ENCODE measurements around the gene GNG14. TPM values are rescaled to one million over a fixed set of nuclear protein-coding genes. Genes with fewer than 3 reads are reported as not detected.

GNG14 gene
- not detected in 2 replicates for total RNA-seq

GRCh38 chr19:12687496-12688196 lies at the start of gene GNG14:
GNG14 (plus strand) TSS chr19:12687998; CDS start chr19:12688049, 51 bp downstream.

DNA sequence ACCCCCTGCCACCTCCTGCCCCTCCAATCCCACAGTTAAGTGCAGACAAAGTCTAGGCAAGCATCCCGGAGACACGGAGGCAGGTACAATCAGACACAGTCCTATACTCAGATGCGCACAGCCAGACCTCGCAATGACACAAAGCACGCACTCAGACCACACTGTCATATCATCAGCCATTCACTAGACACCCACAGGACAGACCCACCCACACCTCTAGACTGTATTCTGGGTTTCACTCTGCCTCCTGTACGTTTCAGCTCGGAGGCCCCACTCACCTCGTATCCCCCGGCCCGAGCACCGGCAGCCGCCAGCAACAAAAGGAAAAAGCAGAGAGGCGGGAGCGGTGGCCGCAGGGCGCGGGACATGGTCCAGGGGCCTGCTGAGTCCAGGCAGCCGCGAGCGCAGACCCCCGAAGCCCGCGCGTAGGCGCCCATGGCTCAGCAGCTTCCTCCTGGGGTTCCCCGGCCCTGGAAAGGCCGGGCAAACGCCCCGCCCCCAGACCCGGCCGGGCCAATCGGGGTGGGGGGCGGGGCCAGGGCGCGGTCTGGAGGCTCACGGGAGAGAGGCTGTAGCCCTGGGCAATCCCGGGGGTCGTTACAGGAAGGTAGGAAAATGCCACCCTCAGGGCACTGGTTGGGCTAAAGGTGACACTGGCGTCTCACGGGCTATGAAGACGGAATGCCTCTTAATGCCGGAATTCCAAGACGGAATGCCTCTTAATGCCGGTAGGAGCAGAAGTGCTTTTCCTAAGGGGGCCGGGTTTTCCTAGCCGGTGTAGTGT lies 21.3 kb upstream of the GNG14 start, which contains the start of the genes MAN2B1 and WDR83:
TSS of gene MAN2B1 (minus strand) at position 478 of the 784 bp plus-strand sequence. CDS start at position 437, 41 bp downstream.
TSS of gene WDR83 (plus strand) at position 543 of the 784 bp plus-strand sequence. CDS start 2,984 bp downstream, outside the sequence.

GRCh38 chr19:12681074-12681987 lies 6.5 kb upstream of the GNG14 start, which contains the start of gene DHPS:
DHPS (minus strand) TSS chr19:12681880; CDS start chr19:12681766, 114 bp downstream.

GRCh38 chr19:12696366-12697335 lies 8.9 kb downstream of the GNG14 start, which contains the start of gene FBXW9:
FBXW9 (minus strand) TSS chr19:12696631; CDS start chr19:12696581, 50 bp downstream.

DNA sequence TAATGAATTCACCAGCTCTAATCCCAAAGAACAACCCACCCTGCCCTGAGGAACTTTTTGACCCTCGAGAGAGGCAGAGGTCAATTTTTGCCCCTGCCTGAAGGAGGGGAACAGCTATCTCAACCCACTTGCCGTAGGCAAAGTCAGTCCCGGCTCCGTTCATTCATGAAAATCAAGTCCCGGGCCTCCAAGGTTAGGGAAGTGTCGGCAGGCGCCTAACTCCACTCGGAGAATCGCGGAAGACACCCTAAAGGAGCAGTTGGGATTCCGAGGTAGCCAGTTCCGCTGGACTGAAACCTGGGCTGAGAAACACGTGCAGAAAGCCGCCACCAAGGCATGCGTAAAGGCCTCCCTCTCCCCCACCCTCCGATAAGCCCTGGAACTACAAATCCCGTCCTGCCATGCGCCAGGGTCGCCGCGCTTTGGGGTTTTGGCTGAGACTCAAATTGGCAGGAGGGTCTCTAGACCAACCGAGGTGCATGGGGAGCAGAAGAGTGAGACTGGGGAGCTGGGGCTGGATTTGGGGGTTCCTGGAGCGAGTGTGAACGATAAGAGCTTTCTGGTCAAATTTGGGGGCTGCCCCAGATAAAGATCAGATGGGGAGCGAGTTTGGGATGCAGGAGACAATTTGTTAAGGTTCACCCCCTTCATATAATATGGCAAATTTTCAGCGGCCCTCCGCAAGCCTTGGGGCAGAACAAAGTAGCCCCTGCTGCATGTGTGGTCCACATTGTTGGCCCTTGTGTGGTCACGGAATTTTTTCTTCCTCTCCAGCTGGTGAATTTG lies 36.0 kb downstream of the GNG14 start, which contains the start of gene TNPO2:
TSS of gene TNPO2 (minus strand) at position 292 of the 786 bp plus-strand sequence. CDS start 2,955 bp downstream, outside the sequence.

GRCh38 chr19:12736995-12737834 lies 49.4 kb downstream of the GNG14 start, which contains the start of gene GET3:
GET3 (plus strand) TSS chr19:12737497; CDS start chr19:12737506, 9 bp downstream.

Other genes starting within 250 kb of the GNG14 start
- 1.8 and 3.8 TPM in 2 replicates for gene ZNF443, start 247.0 kb upstream of the GNG14 start, total RNA-seq
- gene ZNF709, start 203.2 kb upstream of the GNG14 start, total RNA-seq = 2.9 and 4.8 TPM in 2 replicates
- 7.5 and 8.9 TPM in 2 replicates for gene ZNF564, start 136.5 kb upstream of the GNG14 start, total RNA-seq
- 11.6 and 12.3 TPM in 2 replicates for gene ZNF490, start 77.2 kb upstream of the GNG14 start, total RNA-seq
- 14.0 and 16.8 TPM in 2 replicates for gene ZNF791, start 77.1 kb upstream of the GNG14 start, total RNA-seq
- 41.3 and 47.9 TPM in 2 replicates for gene MAN2B1, start 21.3 kb upstream of the GNG14 start, total RNA-seq
- 10.2 and 10.7 TPM in 2 replicates for gene WDR83, start 21.2 kb upstream of the GNG14 start, total RNA-seq
- gene DHPS, start 6.1 kb upstream of the GNG14 start, total RNA-seq = 43.8 and 51.4 TPM in 2 replicates
- gene FBXW9, start 8.6 kb downstream of the GNG14 start, total RNA-seq = 4.6 and 4.8 TPM in 2 replicates
- gene TNPO2, start 35.9 kb downstream of the GNG14 start, total RNA-seq = 35.6 and 65.1 TPM in 2 replicates
- gene TRIR, start 46.7 kb downstream of the GNG14 start, total RNA-seq = 82.2 and 89.1 TPM in 2 replicates
- 51.1 and 61.2 TPM in 2 replicates for gene GET3, start 49.5 kb downstream of the GNG14 start, total RNA-seq
- gene BEST2, start 63.8 kb downstream of the GNG14 start, total RNA-seq = not detected in 2 replicates
- gene HOOK2, start 87.6 kb downstream of the GNG14 start, total RNA-seq = 12.5 and 19.4 TPM in 2 replicates
- 60.2 and 68.0 TPM in 2 replicates for gene JUNB, start 103.5 kb downstream of the GNG14 start, total RNA-seq
- gene PRDX2, start 113.8 kb downstream of the GNG14 start, total RNA-seq = 184 and 256 TPM in 2 replicates
- gene THSD8, start 114.1 kb downstream of the GNG14 start, total RNA-seq = not detected in 2 replicates
- gene RNASEH2A, start 118.6 kb downstream of the GNG14 start, total RNA-seq = 7.1 and 23.5 TPM in 2 replicates
- not detected in 2 replicates for gene RTBDN, start 146.6 kb downstream of the GNG14 start, total RNA-seq
- gene MAST1, start 150.5 kb downstream of the GNG14 start, total RNA-seq = 0.28 TPM in 1 of 2 replicates, not detected in the other
- 22.2 and 48.1 TPM in 2 replicates for gene DNASE2, start 193.5 kb downstream of the GNG14 start, total RNA-seq
- not detected in 2 replicates for gene KLF1, start 199.2 kb downstream of the GNG14 start, total RNA-seq
- 23.7 and 43.4 TPM in 2 replicates for gene GCDH, start 203.2 kb downstream of the GNG14 start, total RNA-seq
- not detected in 2 replicates for gene SYCE2, start 231.3 kb downstream of the GNG14 start, total RNA-seq
- 52.6 and 95.9 TPM in 2 replicates for gene FARSA, start 245.7 kb downstream of the GNG14 start, total RNA-seq